ENCODE measurements around the gene FRAS1. TPM values are rescaled to one million over a fixed set of nuclear protein-coding genes. Genes with fewer than 3 reads are reported as not detected.

FRAS1 gene
- total RNA-seq, 4 donors from 2014 or later, result 1.0 to 32.5 (median 3.3) TPM

GRCh38 chr4:78553043-78553396, 495.9 kb downstream of the FRAS1 start:
- no peaks in the 10 kb centered on the region for H3K4me1 ChIP-seq
- intact Hi-C loops (cut with DNase I; ENCODE audit: low total_unique reads), result no loop called here
- H3K4me3 ChIP-seq, result no peak overlapping the region
- H3K27ac ChIP-seq, result no peak overlapping the region
- TF ChIP-seq CTCF (IDR thresholded peaks at IDR 0.05), result no peak
- TF ChIP-seq POLR2A (IDR thresholded peaks at IDR 0.05), result no peak
- no peak for DNase-seq
- no peaks in the 10 kb centered on the region for H3K9me3 ChIP-seq
- H3K36me3 ChIP-seq, result no peaks in the 10 kb centered on the region
- H3K27me3 ChIP-seq, result no peaks in the 10 kb centered on the region

GRCh38 chr4:78553529-78554060, 496.5 kb downstream of the FRAS1 start:
- no peak overlapping the region for H3K4me3 ChIP-seq
- H3K27ac ChIP-seq, result no peak overlapping the region
- intact Hi-C loops (cut with DNase I; ENCODE audit: low total_unique reads), result no loop called here
- TF ChIP-seq POLR2A (IDR thresholded peaks at IDR 0.05), result no peak
- no peak for TF ChIP-seq CTCF (IDR thresholded peaks at IDR 0.05)
- no peaks in the 10 kb centered on the region for H3K36me3 ChIP-seq
- H3K27me3 ChIP-seq, result no peaks in the 10 kb centered on the region
- no peak for DNase-seq
- no peaks in the 10 kb centered on the region for H3K9me3 ChIP-seq
- H3K4me1 ChIP-seq, result no peaks in the 10 kb centered on the region

GRCh38 chr4:78556665-78557064, 499.5 kb downstream of the FRAS1 start:
- Histone ChIP-seq H3K9me3 (no peaks in the 10 kb centered on the region), H3K4me3 (no peak overlapping the region), H3K27me3 (no peaks in the 10 kb centered on the region), H3K36me3 (no peaks in the 10 kb centered on the region), H3K27ac (no peak overlapping the region), H3K4me1 (no peaks in the 10 kb centered on the region)
- no peak for DNase-seq
- no peak for TF ChIP-seq CTCF (IDR thresholded peaks at IDR 0.05)
- TF ChIP-seq POLR2A (IDR thresholded peaks at IDR 0.05), result no peak
- intact Hi-C loops (cut with DNase I; ENCODE audit: low total_unique reads), result no loop called here

- Histone ChIP-seq H3K4me1 (no peaks in the 10 kb centered on the region), H3K36me3 (no peaks in the 10 kb centered on the region), H3K27me3 (no peaks in the 10 kb centered on the region), H3K4me3 (no peak overlapping the region), H3K27ac (no peak overlapping the region), H3K9me3 (no peaks in the 10 kb centered on the region)
- TF ChIP-seq POLR2A (IDR thresholded peaks at IDR 0.05), result no peak
- no peak for TF ChIP-seq CTCF (IDR thresholded peaks at IDR 0.05)
- no peak for DNase-seq
- intact Hi-C loops (cut with DNase I; ENCODE audit: low total_unique reads), result no loop called here
Measured at GRCh38 chr4:78557841-78558240, 500.7 kb downstream of the FRAS1 start.

- TF ChIP-seq CTCF (IDR thresholded peaks at IDR 0.05) (no peak), POLR2A (IDR thresholded peaks at IDR 0.05) (no peak)
- Histone ChIP-seq H3K27ac (no peak overlapping the region), H3K4me3 (no peak overlapping the region), H3K4me1 (no peaks in the 10 kb centered on the region), H3K36me3 (no peaks in the 10 kb centered on the region), H3K27me3 (no peaks in the 10 kb centered on the region), H3K9me3 (no peaks in the 10 kb centered on the region)
- DNase-seq, result no peak
- intact Hi-C loops (cut with DNase I; ENCODE audit: low total_unique reads), result no loop called here
Measured at GRCh38 chr4:78558410-78558809, 501.3 kb downstream of the FRAS1 start.

Data from uterus (tissue), 4 donors.